ENCODE measurements around the gene PRKAG1.

Gene PRKAG1

DNA sequence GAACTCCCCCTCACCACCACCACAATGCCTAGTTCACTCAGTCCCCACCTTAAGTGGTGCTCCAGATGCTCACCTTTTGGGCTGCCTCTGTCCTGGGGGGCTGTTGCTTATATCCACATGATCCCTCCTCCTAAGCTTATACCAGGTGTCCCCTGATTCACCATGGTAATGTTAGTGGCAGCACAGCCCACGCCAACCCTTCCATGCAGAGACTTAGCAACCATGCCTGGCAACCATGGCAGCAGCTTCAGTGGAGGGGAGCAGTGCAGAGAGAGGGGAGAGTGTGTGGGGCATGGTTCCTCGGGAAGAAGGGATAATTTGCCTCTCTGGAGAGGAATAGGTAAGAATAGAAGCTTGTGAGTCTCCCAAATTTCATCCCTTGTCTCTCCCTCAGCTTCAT is 18.2 kb downstream of the PRKAG1 start:
- no peak for DNase-seq

DNA sequence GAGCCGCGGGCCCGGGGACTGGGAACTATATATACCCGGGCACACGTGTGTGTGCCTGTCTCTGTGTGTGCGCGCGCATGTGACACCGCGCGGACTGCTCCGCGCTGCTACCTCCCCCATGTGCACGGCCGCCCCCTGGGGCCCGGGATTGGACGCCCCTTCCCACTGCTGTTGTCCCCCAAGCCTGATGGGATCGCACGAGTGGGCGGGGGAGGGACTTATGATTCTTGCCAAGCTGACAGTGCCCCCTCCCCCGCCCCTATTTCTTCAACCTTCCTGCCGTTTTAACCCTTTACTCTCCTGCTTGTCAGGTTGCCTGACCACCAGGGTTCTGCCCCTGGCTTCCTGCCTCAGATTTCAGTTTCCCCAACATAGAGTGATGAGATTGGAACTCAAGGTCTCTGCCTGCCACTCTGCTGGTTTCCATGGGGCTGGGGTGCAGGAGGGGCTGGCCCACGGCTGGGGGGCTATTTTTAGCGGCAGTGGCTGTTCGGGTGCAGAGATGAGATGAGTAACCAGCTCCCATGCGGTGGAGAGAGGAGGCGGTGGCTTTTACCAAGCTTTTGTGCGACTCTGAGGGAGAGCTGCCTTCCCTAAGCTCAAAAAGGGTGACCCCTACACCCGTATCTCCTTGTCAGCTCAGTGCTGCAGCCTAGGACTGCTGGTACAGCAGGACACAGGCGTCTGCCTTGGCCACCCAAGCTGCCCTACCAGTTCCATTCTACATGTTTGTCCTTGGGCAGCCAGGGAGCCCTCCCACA is 19.0 kb downstream of the PRKAG1 start, which contains the start of gene DDN:
Gene DDN, minus strand, starts transcription at position 5 of the 761 bp plus-strand sequence. CDS start 88 bp downstream, outside the sequence.
- DNase-seq: peak; percentile 37

DNA sequence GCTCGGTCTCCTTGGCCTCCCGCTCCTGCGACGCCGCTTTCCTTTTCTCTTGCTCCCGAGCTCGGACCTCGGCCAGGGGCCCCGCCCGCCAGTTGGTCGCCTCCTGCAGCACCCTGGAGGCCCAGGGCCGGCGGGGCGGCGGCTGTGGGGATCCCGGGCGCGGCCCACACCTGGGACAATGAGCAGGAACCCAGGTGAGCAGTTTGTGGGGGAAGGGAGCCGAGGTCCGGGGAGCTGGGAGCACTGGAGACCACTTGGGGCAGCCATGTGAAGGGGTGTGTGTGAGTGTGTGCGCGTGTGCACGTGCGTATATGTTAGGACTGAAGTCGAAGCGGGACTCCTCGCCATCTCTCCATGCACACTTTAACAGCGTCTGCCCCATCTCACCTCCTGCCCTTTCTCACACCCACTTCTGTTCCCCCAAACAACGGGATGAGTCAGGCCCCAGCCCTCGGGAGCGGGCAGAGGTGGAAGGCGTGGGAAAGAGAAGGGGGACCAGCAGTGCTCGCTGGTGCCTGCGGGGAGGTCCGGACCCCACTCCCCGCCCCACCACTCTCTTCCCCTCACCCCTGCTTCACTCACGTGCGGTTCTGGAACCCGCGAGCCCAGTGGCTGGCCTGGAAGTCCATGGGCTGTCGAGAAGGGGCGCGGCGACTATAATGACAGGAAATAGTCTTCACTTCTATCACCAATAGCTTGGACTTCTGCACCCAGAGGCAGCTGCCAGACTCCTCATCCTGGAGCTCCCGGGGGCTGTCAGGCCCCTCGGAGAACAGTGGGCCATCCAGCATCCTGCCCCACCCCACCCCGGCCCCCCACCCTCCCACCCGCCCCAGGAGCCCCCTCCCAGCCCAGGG is 19.9 kb downstream of the PRKAG1 start:
- DNase-seq: no peak

DNA sequence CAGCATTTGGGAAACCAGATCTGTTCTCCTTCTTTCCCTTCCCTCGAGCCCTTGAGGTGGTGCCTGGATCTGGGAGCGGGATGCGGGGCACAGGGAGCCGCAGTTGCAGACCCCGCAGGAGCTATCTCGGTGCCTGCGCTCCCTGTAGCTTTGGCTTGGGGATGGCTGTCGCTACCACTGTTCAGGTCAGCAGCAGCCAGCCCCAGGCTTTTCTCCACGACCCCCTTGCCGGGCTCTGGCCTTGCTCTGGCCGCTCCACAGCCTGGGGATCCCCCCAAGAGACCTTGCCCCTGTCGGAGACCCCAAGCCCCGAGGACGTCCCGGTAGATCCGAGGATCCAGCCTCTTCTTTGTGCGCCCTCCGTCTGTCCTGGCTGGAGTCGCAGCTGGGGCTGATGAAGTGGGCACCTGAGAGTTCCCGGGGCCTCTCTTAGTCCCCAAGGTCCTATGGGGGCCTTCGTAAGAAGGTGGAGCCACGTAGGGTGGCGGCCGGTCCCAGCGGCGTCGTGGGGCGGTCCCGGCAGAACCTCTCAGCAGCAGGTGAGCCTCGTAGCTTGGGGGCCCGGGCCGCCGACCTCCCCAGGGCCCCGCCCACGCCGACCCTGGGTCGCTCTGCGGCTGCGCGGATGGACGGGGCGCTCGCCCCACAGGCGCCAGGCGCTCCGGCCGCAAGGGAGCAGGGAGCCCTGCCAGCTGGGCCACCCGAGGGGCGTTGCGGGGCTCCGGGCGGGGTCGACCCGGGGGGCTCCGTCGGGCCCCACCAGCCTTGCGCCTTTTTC is 20.7 kb downstream of the PRKAG1 start:
- no peak for DNase-seq

DNA sequence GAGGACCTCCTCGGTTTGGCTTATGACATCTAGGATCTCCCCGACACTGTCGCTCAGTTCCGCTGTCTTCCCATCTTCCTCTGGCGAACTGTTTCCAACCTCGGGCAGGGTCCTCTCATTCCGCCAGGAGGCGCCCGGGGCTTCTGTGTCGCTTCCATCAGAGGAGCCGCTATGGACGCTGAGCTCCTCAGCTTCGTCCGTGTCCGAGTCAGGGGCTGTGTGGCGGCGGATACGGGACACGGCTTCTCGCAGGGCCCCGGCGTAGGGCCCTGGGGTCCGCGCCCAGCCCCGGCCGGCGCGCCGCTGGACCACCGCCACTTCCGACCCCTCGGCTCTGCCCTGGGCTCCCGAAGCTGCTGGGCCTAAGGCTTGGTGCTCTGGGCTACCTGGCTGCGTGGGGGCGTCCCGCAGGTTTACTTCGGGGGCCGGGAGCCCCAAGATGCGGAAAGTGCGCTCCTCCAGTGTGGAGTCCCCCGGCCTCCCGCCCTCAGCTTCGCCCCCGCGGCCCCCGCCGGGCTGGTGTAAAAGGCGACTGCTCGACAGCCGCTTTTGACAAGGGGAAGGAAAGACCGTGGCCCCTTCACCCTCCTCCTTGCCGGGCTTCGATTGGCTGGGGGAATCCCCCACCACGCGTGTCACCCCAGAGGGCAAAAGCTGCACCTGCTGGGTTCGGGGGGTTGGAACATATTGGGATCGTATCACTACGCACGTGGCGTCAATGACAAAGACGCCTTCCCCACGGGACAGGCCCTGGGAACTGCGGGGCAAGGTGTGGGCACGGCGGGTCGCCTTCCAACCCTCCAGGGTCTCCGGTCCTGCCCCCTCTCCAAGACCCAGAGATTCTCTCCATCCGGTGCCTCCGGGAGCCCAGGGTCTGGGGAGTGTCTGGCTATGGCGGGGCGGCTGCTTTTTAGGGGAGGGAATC is 21.5 kb downstream of the PRKAG1 start:
- peak; percentile 73 for DNase-seq

DNA sequence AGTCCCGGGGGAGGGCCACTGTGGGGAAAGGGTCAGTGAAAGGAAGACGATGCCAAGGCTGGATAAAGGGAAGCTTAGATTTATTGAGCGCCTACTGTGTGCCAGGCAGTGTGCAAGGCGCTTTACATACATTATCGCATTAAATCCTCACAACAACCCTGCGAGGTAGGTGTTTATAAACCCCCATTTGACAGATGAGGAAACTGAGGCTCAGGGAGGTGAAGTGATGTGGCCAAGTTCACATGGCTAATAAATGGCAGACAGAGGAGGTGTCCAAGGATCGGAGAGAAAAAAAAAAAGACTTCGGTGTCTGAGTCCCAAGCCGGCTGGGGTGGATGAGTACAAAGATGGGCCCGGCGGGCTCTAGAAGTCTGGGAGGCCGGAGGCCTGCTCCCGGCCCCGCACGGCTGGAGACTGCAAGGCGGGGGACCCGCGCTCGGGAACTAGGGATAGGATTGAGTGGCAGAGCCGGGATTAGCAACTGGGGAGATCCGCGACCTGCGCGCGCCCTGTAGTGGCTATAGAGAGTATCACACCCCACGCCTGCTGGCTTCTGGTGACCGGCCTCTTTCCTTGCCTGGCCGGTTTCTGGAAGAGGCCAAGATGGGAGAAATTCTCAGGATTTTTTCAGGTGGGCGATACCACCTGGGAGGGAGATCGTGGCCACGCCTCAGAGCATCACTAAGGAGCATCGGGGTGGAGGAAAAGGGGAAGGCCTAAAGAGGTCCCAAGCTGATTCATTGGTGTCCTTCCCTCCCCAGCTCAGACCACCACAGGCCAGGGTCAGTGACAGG is 23.3 kb downstream of the PRKAG1 start:
- DNase-seq: peak; percentile 63

DNA sequence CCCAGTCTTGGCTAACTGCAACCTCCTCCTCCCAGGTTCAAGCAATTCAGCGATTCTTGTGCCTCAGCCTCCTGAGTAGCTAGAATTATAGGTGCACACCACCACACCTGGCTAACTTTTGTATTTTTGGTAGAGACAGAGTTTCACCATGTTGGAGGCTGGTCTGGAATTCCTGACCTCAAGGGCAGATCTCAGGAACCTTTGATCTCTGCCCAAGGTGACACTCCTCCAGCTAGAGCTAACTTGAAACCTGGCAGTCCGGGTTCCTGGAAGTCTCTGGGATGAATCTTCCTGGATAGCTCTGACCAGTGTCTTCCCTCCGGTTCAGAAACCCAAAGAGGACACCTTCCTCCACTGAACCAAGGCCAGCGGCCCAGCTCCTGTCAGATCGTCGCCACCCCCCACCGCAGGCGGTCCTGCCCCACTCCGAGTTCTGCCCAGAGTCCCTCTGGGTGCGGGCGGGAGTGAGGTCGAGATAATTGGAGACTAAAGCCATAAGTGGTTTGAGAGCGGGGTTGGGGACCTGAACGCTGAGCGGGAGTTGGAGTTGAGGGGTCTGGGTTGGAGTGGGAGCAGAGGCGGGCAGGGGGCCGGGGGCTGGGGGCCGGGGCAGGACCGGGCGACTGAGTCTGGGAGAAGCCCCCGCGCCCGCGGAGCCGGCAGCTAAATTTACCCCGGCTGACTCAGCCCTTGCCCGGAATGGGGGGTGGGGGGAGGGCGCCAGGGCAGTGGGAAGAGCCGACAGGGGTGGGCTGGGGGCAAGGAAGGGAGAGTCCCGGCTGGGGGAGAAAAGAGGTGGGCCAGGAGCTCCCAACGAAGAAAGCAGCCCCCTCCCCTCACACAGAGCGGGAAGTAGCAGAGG is 24.1 kb downstream of the PRKAG1 start:
- DNase-seq: no peak

DNA sequence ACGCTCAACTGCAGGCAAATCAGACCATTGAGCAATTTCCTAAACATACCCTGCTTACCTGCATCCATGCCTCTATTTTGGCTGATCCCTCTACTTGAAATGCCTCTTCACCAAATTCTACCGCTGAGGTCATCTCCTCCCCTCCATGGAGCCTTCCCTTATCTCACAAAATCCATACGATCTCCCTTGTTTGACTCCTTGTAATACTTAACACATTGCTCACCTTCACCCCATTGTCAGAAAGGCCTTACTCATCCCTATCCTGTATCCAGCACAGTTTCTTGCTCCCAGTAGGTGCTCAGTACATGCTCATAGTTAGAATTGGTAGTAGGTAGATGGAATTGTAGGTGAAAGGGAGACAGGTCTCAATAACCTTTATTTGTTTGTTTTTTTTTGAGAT is 24.8 kb downstream of the PRKAG1 start:
- no peak for DNase-seq

DNA sequence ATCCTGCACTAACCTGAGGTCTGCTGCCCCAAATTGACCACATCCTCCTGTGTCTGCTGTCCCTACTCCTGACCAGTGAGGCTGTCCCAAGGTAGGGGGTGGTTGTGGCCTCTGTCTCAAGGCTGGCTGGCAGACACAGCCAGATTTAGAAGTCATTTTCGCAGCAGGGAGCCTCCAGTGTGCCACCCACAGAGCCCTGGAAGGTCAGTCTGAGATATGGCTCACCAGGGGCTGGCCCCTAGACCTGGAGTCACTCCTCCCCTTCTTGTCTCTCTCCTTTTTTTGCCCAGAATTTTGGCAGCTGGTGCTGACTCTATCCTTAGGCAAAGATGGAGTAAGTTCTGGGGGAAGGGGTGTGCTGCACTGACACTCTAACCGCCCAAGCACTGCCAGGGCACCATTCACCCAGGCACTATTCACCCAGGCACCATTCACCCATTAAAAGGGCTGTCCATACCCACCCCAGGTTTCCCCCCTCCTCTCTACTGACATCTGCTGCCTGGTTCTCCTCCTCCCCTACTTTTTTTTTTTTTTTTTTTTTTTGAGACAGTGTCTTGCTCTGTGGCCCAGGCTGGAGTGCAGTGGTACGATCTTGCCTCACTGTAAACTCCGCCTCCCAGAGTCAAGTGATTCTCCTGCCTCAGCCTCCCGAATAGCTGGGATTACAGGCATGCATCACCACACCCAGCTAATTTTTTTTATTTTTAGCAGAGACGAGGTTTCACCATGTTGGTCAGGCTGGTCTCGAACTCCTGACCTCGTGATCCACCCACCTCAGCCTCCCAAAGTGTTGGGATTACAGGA is 27.1 kb downstream of the PRKAG1 start:
- DNase-seq: no peak

DNA sequence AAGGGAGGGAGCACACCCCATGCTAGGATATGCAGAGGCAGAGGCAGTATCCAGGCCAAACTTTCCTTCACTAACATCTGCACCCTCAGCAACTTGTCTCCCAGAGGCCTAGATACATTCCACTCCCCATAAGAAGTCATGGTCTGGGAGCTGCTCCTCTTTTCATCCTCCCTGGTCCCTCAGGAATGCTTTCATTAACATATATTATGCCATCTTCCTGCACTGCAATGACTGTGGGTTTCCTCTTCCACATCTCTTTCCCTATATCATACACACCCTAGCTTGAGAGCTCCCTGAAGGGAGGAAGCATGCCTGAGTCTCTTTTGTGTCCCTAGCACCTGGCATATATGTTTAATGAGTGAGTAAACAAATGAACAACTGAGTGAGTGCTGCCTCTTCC is 28.0 kb downstream of the PRKAG1 start:
- no peak for DNase-seq

DNA sequence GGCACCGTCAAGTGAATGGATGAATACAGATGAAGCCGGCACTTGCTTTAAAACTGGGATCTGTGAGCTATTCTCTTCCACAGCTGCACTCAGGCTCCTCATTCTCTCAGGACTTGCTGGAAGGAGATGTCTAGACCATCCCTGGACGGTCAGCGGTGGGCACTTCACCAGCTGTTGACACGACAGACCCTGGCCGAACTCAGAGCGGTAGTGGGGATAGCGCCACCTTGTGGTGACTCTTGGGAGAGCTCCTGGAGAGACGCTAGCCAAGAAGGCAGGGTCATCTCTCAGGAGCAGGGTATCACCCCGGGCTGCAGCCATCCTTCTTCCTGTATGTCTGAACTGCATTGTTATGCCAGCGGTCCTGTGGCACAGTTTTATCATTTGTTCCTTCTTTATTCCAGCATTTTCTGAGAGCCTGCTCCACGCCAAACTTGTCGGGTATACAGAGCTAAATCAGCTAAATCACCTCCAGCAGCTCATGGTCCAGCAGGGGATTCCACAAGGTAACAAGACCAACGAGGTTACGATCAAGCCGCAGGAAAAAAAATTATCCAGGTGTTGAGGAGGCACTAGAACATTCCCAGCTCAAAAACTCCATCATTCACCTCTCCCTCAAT is 30.4 kb downstream of the PRKAG1 start:
- peak; percentile 78 for DNase-seq

DNA sequence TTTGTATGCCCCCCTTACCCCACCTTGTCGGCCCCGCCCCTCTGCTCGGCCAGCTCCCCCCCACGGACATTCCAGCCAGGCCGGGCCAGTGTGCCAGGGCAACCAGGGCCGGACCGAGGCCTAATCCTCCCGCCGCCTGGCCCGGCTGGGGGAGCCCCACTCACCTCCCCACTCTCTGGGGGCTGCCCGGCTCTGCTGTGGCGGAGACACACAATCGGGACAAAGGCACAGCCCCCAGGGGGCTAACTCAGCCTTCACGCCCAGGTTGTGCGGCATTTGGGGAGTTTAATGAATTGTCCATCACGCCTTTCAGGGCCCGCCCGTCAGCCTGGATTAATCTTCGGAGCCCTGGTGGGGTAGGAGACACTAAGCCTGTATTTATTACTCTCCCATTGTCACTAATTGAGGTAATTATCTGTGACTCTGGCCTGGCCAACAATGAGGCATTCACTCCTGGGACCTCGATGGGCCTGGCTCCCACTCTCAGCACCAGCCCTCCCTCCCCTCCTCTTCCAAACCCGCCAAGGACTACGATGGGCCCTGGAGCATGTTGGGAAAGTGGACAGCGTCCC is 31.8 kb downstream of the PRKAG1 start:
- DNase-seq: no peak

DNA sequence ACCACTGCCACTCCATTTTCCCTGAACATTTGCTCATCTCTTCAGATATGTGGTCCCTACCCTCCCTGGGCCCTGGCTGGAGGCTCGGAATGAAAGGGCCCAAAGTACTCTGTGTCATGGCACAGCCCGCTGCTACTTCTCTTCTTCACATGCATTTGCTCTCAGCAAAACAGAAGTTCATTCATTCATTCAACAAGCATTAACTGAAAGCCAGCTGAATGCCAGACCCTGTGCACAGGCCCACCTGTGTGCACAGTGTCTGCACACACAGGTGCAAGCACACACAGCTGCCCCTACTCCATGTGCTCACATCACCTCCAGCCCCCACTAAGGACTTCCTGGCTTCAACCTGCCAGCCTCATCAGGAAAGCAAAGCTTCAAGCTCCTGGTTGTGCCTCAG is 32.7 kb downstream of the PRKAG1 start:
- DNase-seq: no peak

DNA sequence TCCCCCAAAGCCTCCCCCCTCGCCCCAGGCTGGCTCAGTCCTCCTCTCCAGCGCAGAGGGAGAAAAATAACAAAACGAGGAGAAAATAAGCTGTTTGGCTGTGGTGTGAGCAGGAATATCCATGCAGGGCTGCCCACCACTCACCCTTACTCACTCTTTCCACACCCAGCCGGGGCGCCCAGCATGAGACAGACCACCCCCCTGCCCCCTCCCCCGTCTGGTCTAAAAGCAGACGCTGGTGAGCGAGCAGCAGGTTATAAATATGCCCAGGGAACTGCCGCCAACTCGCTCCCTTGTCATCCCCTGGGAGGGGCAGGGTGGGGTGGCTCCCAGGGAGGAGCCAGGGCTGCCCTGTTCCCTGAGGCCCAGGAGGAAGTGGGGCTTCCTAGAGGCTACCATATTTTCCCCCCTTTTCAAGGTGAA is 33.1 kb downstream of the PRKAG1 start:
- DNase-seq: no peak

DNA sequence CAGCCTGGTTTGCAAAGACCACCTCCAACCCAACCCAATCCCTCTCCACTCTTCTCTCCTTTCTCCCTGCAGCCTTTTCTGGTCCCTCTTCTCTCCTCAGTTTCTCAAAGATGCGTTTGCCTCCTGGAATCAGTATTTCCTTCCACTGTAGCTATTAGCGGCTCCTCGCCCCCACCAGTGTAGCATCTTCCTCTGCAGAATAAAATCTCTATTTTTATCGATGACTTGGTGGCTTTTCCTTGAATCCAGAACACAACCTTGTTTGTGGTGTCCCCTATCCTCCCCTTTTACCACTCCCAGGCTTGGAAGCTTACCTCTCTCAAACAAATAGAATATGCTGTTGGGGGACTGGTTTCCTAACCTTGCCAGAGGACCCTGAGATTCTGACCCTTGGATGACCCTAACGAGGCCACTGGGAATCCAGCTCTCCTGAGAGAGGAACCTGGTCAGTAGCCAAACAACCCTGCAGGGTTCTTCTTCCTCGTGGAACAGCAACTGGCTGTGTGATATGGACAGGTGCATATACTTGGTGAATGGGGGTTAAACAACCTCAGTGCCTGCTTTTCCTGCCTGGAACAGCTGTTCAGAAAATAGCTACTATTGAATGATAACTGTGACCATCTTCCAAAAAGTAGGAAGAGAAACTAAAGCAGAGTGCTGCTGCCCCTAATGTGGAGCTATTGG is 36.0 kb downstream of the PRKAG1 start:
- no peak for DNase-seq

DNA sequence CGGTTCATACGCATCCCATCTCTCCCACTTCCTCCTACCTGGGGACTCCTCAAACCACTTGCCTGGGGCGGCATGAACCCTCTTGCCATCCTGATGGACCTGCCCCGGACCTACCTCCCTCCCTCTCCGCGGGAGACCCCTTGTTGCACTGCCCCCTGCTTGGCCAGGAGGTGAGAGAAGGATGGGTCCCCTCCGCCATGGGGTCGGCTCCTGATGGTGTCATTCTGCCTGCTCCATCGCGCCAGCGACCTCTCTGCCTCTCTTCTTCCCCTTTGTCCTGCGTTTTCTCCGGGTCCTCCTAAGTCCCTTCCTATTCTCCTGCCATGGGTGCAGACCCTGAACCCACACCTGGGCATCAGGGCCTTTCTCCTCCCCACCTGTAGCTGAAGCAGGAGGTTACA is 36.8 kb downstream of the PRKAG1 start:
- DNase-seq: no peak

DNA sequence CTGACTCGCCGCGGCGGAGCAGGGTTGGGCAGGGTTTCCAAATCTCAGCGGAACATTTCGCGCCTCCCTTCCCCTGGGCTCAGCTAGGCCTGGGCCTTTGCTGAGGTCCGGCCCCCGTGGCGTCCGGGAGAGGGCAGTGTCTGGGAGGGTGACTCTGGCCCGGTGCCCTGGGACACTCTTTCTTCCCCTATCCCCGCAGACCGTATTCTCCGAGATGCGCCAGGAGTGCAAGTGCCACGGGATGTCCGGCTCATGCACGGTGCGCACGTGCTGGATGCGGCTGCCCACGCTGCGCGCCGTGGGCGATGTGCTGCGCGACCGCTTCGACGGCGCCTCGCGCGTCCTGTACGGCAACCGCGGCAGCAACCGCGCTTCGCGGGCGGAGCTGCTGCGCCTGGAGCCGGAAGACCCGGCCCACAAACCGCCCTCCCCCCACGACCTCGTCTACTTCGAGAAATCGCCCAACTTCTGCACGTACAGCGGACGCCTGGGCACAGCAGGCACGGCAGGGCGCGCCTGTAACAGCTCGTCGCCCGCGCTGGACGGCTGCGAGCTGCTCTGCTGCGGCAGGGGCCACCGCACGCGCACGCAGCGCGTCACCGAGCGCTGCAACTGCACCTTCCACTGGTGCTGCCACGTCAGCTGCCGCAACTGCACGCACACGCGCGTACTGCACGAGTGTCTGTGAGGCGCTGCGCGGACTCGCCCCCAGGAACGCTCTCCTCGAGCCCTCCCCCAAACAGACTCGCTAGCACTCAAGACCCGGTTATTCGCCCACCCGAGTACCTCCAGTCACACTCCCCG is 37.4 kb downstream of the PRKAG1 start:
- DNase-seq: peak; percentile 72
